GM12864 (cell line): ENCODE measurements around the gene RPRD1A.
A peak's percentile ranks its signal among the peaks of the same experiment; 100 is the strongest.
"Not testable (repeated sequence)": the region's sequence is repeated elsewhere in the genome, so short reads cannot be mapped to it uniquely, and the experiment has no call there.

Source experiments
- DNase-seq: peaks from one replicate; pipeline ENCODE4 v3.0.0-alpha.2; 2011; ENCODE audit warnings: low read depth
- H3K4me3 ChIP-seq: 2 replicates; pipeline ENCODE4 v1.5.1; 2011; ENCODE audit warnings: mild to moderate bottlenecking, low read depth, low read length, control low read depth
- CTCF ChIP-seq: IDR thresholded peaks from 2 replicates; pipeline ENCODE4 v1.5.1; 2011; ENCODE audit warnings: low read depth, mild to moderate bottlenecking, moderate library complexity, low read length, control low read depth, inconsistent platforms; ENCODE audit errors: missing control alignments

Gene RPRD1A

GRCh38 chr18:35972197-35973000, 95.0 kb downstream of the RPRD1A start, which contains the start of gene RMP24:
Gene RMP24 (plus strand): TSS chr18:35972679.
- H3K4me3 ChIP-seq = peak within 1 kb of the TSS; percentile 80
- peak; percentile 91 for DNase-seq
- TF ChIP-seq CTCF = no peak

- no peak for TF ChIP-seq CTCF
- no peak for DNase-seq
- peak overlapping the region; percentile 80 for H3K4me3 ChIP-seq
Measured at GRCh38 chr18:35971661-35972196, 95.6 kb downstream of the RPRD1A start.

- no peak overlapping the region for H3K4me3 ChIP-seq
- DNase-seq = no peak
- TF ChIP-seq CTCF = no peak
Measured at GRCh38 chr18:35969676-35970075, 97.7 kb downstream of the RPRD1A start.

GRCh38 chr18:35968278-35968880, 99.0 kb downstream of the RPRD1A start:
- H3K4me3 ChIP-seq = no peak overlapping the region
- TF ChIP-seq CTCF = no peak
- no peak for DNase-seq

- DNase-seq, H3K4me3 ChIP-seq: not testable (repeated sequence)
Measured at GRCh38 chr18:35967866-35968265, 99.5 kb downstream of the RPRD1A start.

- no peak overlapping the region for H3K4me3 ChIP-seq
- no peak for DNase-seq
- no peak for TF ChIP-seq CTCF
Measured at GRCh38 chr18:35964319-35964718, 103.0 kb downstream of the RPRD1A start.

- DNase-seq = no peak
- no peak for TF ChIP-seq CTCF
- no peak overlapping the region for H3K4me3 ChIP-seq
Measured at GRCh38 chr18:35962320-35962719, 105.0 kb downstream of the RPRD1A start.
